Suprapubic skin (tissue), 4 donors: ENCODE data around the gene UCN.

ENCODE experiments used
- CTCF ChIP-seq, 2 donors: fragments of 200-600 bp in 1 of 2; fragments of 450-650 bp in 1 of 2; sonication (generic) in 1 of 2; IDR thresholded peaks; one replicate each; pipeline ENCODE4 v1.5.1; 2016 to 2019; ENCODE audit warnings: antibody characterized with exemption in 2 of 2, mild to moderate bottlenecking in 1 of 2, moderate library complexity in 1 of 2
- EP300 ChIP-seq: sonication (generic); formaldehyde crosslinking; IDR thresholded peaks from one replicate; pipeline ENCODE4 v1.6.1; 2017; ENCODE audit warnings: antibody characterized with exemption
- POLR2AphosphoS5 ChIP-seq, 3 donors: sonication (generic); formaldehyde crosslinking; IDR thresholded peaks; one replicate each; pipeline ENCODE4 v1.6.1; 2017; ENCODE audit warnings: antibody characterized with exemption in 3 of 3

DNA sequence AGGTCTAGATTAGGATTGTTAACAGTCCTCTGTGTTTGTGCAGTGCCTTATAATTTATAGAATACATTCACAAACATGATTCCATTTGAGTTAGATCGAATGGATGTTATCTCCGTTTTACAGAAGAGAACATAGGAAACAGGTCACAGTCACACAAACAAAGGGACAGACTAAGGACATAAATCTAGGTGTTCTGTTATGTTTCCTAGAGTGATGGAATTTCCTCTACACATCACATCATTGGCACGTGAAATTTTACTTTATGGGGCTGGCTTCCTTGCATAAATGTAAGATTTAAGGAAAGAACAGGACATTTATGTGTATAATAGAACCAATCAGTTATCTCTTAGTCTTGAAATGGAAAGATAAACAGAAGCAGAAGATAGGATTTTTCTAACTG, 19.6 kb downstream of the UCN start:
- TF ChIP-seq EP300 (no peak), CTCF (IDR thresholded peaks at IDR 0.05) (no peak), POLR2AphosphoS5 (IDR thresholded peaks at IDR 0.05) (no peak)
